Stomach (tissue), 4 donors: ENCODE measurements around the gene DOCK9.

ENCODE experiments used
- POLR2A ChIP-seq, 4 donors: fragments of 450-650 bp; IDR thresholded peaks; one replicate each; pipeline ENCODE4 v1.6.1; 2016; ENCODE audit warnings: antibody characterized with exemption in 4 of 4, control low read depth in 2 of 4, mild to moderate bottlenecking in 1 of 4, moderate library complexity in 1 of 4
- POLR2AphosphoS5 ChIP-seq, 3 donors: sonication (generic); formaldehyde crosslinking; IDR thresholded peaks; one replicate each; pipeline ENCODE4 v1.6.1; 2016; ENCODE audit warnings: antibody characterized with exemption in 3 of 3
- TF ChIP-seq, protein P1 (sequence below), 7 experiments: fragments of 450-650 bp in 4 of 7; fragments of 200-600 bp in 3 of 7; sonication (generic) in 3 of 7; IDR thresholded peaks; one replicate each; pipeline ENCODE4 v1.5.1; 2016 to 2019; ENCODE audit warnings: antibody characterized with exemption in 7 of 7, control low read depth in 2 of 7, mild to moderate bottlenecking in 1 of 7

DNA sequence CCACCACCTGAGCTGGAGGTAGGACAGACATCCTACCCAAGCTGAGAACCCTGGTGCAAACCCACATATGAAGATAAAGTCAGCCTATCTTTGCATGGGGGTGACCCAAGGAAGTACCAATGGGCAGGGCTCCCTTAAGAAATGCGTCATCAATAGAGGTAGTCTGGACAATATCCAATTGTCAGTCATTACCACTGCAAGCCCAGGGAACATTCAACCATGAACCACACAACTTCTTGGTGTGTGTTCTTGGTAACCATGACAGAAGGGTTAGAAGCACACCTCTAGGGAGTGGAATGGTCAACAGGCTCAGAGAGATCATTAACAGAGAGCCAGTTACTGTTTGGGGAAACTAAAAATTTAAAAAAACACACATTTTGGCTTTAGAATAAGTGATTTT, 34.7 kb upstream of the DOCK9 start:
- TF ChIP-seq, protein P1, sequence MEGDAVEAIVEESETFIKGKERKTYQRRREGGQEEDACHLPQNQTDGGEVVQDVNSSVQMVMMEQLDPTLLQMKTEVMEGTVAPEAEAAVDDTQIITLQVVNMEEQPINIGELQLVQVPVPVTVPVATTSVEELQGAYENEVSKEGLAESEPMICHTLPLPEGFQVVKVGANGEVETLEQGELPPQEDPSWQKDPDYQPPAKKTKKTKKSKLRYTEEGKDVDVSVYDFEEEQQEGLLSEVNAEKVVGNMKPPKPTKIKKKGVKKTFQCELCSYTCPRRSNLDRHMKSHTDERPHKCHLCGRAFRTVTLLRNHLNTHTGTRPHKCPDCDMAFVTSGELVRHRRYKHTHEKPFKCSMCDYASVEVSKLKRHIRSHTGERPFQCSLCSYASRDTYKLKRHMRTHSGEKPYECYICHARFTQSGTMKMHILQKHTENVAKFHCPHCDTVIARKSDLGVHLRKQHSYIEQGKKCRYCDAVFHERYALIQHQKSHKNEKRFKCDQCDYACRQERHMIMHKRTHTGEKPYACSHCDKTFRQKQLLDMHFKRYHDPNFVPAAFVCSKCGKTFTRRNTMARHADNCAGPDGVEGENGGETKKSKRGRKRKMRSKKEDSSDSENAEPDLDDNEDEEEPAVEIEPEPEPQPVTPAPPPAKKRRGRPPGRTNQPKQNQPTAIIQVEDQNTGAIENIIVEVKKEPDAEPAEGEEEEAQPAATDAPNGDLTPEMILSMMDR (IDR thresholded peaks at IDR 0.05), result no peak
- TF ChIP-seq POLR2A (IDR thresholded peaks at IDR 0.05) (no peak), POLR2AphosphoS5 (IDR thresholded peaks at IDR 0.05) (no peak)
